Measurements from ENCODE around the gene WNT4. TPM values are rescaled to one million over a fixed set of nuclear protein-coding genes. Genes with fewer than 3 reads are reported as not detected.

Gene WNT4
- total and polyA plus RNA-seq, 2 donors (not counting 1 experiment from before 2014, with no cell fraction given) = not detected

DNA sequence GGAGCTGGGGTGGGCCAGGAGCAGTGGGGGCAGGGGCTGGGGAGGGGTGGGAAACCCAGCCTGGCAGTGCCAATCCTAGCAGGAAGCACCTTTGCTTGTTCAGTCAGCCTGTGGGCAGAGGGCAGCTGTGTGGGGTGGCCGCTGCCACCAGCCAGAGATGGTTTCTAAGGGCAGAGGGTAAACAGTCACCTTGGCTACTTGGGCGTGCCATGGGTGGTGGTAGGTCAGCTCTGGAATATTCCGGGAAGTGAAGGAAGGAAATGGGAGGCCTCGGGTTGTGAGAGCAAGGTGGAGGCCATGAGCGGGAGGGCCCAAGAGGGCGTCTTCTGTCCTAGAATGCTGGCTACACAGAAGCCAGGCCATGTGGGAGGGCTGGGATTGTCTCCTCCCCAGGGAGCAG is 20.7 kb upstream of the WNT4 start:
- H3K27ac Mint-ChIP-seq = no peak overlapping the region
- ATAC-seq (ENCODE audit: low read depth) = no peak
- H3K4me1 ChIP-seq (ENCODE audit: control insufficient read depth in 2 of 2, insufficient read depth in 2 of 2, low read length in 2 of 2) = no peaks in the 10 kb centered on the region
- H3K27ac ChIP-seq (ENCODE audit: low read length in 2 of 2) = no peak overlapping the region
- H3K9me3 ChIP-seq (ENCODE audit: control extremely low read depth in 1 of 3, control insufficient read depth in 2 of 3, insufficient read depth in 1 of 3, low read length in 2 of 3) = no peaks in the 10 kb centered on the region
- H3K4me1 Mint-ChIP-seq = peaks cover 7% of the 10 kb centered on the region
- no peak overlapping the region for H2AFZ ChIP-seq (ENCODE audit: insufficient read depth, low read depth, low read length, poor library complexity, severe bottlenecking)
- no peaks in the 10 kb centered on the region for H4K20me1 ChIP-seq (ENCODE audit: control insufficient read depth, insufficient read depth, low read length, poor library complexity, severe bottlenecking)
- H3K27me3 ChIP-seq (replicated peaks in 1 of 4; ENCODE audit: control extremely low read depth in 1 of 4, control insufficient read depth in 3 of 4, insufficient read depth in 4 of 4, low read length in 3 of 4) = peaks cover 0 to 2% (median 0%) of the 10 kb centered on the region in 4 experiments
- WGBS (ENCODE audit: insufficient coverage) = 40% methylated on average over 6 of the region's 6 CpGs
- H3K27me3 Mint-ChIP-seq = peaks cover 3% of the 10 kb centered on the region
- ChIA-PET CTCF (no interaction called here), POLR2A (no interaction called here)
- no peaks in the 10 kb centered on the region for H3K79me2 ChIP-seq (ENCODE audit: control insufficient read depth, insufficient read depth, low read length)
- TF ChIP-seq EZH2 (IDR thresholded peaks at IDR 0.05; ENCODE audit: borderline replicate concordance, insufficient read depth, low read depth, low read length, poor library complexity, severe bottlenecking) = no peak
- TF ChIP-seq, protein P1, sequence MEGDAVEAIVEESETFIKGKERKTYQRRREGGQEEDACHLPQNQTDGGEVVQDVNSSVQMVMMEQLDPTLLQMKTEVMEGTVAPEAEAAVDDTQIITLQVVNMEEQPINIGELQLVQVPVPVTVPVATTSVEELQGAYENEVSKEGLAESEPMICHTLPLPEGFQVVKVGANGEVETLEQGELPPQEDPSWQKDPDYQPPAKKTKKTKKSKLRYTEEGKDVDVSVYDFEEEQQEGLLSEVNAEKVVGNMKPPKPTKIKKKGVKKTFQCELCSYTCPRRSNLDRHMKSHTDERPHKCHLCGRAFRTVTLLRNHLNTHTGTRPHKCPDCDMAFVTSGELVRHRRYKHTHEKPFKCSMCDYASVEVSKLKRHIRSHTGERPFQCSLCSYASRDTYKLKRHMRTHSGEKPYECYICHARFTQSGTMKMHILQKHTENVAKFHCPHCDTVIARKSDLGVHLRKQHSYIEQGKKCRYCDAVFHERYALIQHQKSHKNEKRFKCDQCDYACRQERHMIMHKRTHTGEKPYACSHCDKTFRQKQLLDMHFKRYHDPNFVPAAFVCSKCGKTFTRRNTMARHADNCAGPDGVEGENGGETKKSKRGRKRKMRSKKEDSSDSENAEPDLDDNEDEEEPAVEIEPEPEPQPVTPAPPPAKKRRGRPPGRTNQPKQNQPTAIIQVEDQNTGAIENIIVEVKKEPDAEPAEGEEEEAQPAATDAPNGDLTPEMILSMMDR (IDR thresholded peaks at IDR 0.05) = no peak
- H3K4me2 ChIP-seq (replicated peaks; ENCODE audit: low read depth, low read length, poor library complexity, severe bottlenecking) = no peak overlapping the region
- no peaks in the 10 kb centered on the region for H3K9me3 Mint-ChIP-seq (ENCODE audit: insufficient read depth)
- no peak for DNase-seq
- H3K4me3 ChIP-seq (ENCODE audit: control extremely low read depth in 1 of 5, extremely low read depth in 1 of 5, insufficient read depth in 1 of 5, low read depth in 2 of 5, low read length in 4 of 5) = no peak overlapping the region
- no peak overlapping the region for H3K4me3 Mint-ChIP-seq
- no peaks in the 10 kb centered on the region for H3K36me3 ChIP-seq (replicated peaks in 1 of 2; ENCODE audit: control extremely low read depth in 1 of 2, control insufficient read depth in 1 of 2, extremely low read depth in 1 of 2, insufficient read depth in 2 of 2, low read length in 1 of 2)
- intact Hi-C loops (cut with micrococcal nuclease) = no loop called here
- no peak overlapping the region for H3K9ac ChIP-seq (ENCODE audit: low read length)

DNA sequence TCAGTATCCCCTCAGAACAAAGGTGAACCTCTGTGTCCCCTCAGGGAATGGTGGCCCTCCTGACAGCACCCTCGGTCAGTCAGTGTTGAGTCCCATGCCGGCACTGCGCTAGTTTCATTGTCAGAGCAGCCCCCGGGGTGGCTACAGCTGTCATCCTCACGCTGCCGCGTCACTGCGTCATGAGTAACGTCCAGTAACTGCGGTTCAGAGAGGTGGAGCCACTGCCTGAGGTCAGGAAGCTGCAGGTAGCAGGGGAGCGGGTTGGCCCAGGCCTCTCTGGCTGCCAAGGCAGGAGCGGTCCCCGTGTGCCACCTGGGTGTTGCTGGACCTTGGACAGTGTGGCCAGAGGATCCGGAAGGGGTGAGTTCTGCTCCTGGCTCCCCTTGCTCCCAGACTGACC is 20.2 kb upstream of the WNT4 start:
- ChIA-PET POLR2A (no interaction called here), CTCF (no interaction called here)
- no peaks in the 10 kb centered on the region for H4K20me1 ChIP-seq (ENCODE audit: control insufficient read depth, insufficient read depth, low read length, poor library complexity, severe bottlenecking)
- TF ChIP-seq, protein P1 (IDR thresholded peaks at IDR 0.05) = no peak
- TF ChIP-seq EZH2 (IDR thresholded peaks at IDR 0.05; ENCODE audit: borderline replicate concordance, insufficient read depth, low read depth, low read length, poor library complexity, severe bottlenecking) = no peak
- peaks cover 0 to 2% (median 0%) of the 10 kb centered on the region in 4 experiments for H3K27me3 ChIP-seq (replicated peaks in 1 of 4; ENCODE audit: control extremely low read depth in 1 of 4, control insufficient read depth in 3 of 4, insufficient read depth in 4 of 4, low read length in 3 of 4)
- H3K27ac ChIP-seq (ENCODE audit: low read length in 2 of 2) = no peak overlapping the region
- Mint-ChIP-seq H3K9me3 (ENCODE audit: insufficient read depth) (no peaks in the 10 kb centered on the region), H3K27ac (no peak overlapping the region), H3K4me1 (peaks cover 7% of the 10 kb centered on the region), H3K4me3 (no peak overlapping the region), H3K27me3 (peaks cover 3% of the 10 kb centered on the region)
- H3K9ac ChIP-seq (ENCODE audit: low read length) = no peak overlapping the region
- H3K36me3 ChIP-seq (replicated peaks in 1 of 2; ENCODE audit: control extremely low read depth in 1 of 2, control insufficient read depth in 1 of 2, extremely low read depth in 1 of 2, insufficient read depth in 2 of 2, low read length in 1 of 2) = no peaks in the 10 kb centered on the region
- no peak overlapping the region for H3K4me3 ChIP-seq (ENCODE audit: control extremely low read depth in 1 of 5, extremely low read depth in 1 of 5, insufficient read depth in 1 of 5, low read depth in 2 of 5, low read length in 4 of 5)
- DNase-seq (no peak), ATAC-seq (ENCODE audit: low read depth) (no peak)
- 79% methylated on average over 14 of the region's 14 CpGs for WGBS (ENCODE audit: insufficient coverage)
- intact Hi-C loops (cut with micrococcal nuclease) = no loop called here
- H3K4me2 ChIP-seq (replicated peaks; ENCODE audit: low read depth, low read length, poor library complexity, severe bottlenecking) = no peak overlapping the region
- H3K79me2 ChIP-seq (ENCODE audit: control insufficient read depth, insufficient read depth, low read length) = no peaks in the 10 kb centered on the region
- H3K4me1 ChIP-seq (ENCODE audit: control insufficient read depth in 2 of 2, insufficient read depth in 2 of 2, low read length in 2 of 2) = no peaks in the 10 kb centered on the region
- H2AFZ ChIP-seq (ENCODE audit: insufficient read depth, low read depth, low read length, poor library complexity, severe bottlenecking) = no peak overlapping the region
- H3K9me3 ChIP-seq (ENCODE audit: control extremely low read depth in 1 of 3, control insufficient read depth in 2 of 3, insufficient read depth in 1 of 3, low read length in 2 of 3) = no peaks in the 10 kb centered on the region
